ENCODE measurements around the gene PPP4R3B.

Gene PPP4R3B

GRCh38 chr2:55511508-55512124 is 105.8 kb downstream of the PPP4R3B start:
- DNase-seq (ENCODE audit: low read depth), result no peak

- DNase-seq (ENCODE audit: low read depth), result no peak
These were observed 114.8 kb downstream of the PPP4R3B start for GRCh38 chr2:55502590-55503141.

GRCh38 chr2:55500025-55500424 is 117.4 kb downstream of the PPP4R3B start:
- DNase-seq (ENCODE audit: low read depth), result no peak

GRCh38 chr2:55498582-55498981 is 118.8 kb downstream of the PPP4R3B start:
- DNase-seq (ENCODE audit: low read depth), result no peak
